K562 (cell line): ENCODE data around the gene PKHD1. TPM values are rescaled to one million over a fixed set of nuclear protein-coding genes. Genes with fewer than 3 reads are reported as not detected.

Experiments used
- CXXC5 ChIP-seq: fragments of 250-450 bp; sonication (Bioruptor Pico); IDR thresholded peaks from 2 replicates; pipeline ENCODE4 v1.8.0; 2022; ENCODE audit warnings: inconsistent platforms, mild to moderate bottlenecking, moderate library complexity
- DEAF1 ChIP-seq: fragments of 450-650 bp; formaldehyde crosslinking; IDR thresholded peaks from 2 replicates; pipeline ENCODE4 v1.4.0; 2020; ENCODE audit warnings: mild to moderate bottlenecking, moderate library complexity
- EP300 ChIP-seq: IDR thresholded peaks from 2 replicates; pipeline ENCODE4 v1.6.1; 2012; ENCODE audit warnings: low read length, improper control_type of control experiment
- ETV5 ChIP-seq: sonication (generic); formaldehyde crosslinking; IDR thresholded peaks from 2 replicates; pipeline ENCODE4 v1.4.0; 2020; ENCODE audit warnings: low read depth, mild to moderate bottlenecking, missing genetic modification reagents
- GATA2 ChIP-seq: sonication (generic); formaldehyde crosslinking; IDR thresholded peaks from 2 replicates; pipeline ENCODE4 v1.4.0; 2020; ENCODE audit warnings: mild to moderate bottlenecking, missing genetic modification reagents
- HNRNPUL1 ChIP-seq: fragments of 200-400 bp; formaldehyde crosslinking; IDR thresholded peaks from 2 replicates; pipeline ENCODE4 v1.6.1; 2017; ENCODE audit warnings: low read length
- JUNB ChIP-seq: fragments of 450-650 bp; formaldehyde crosslinking; conservative IDR thresholded peaks from 2 replicates; pipeline ENCODE4 v1.4.0; 2020; ENCODE audit warnings: mild to moderate bottlenecking
- PRPF4 ChIP-seq: fragments of 200-400 bp; formaldehyde crosslinking; IDR thresholded peaks from one replicate; pipeline ENCODE4 v1.6.1; 2017; ENCODE audit warnings: low read length, low read depth, mild to moderate bottlenecking; ENCODE audit not compliant: insufficient read depth, poor library complexity, severe bottlenecking
- RUNX1 ChIP-seq: sonication (generic); IDR thresholded peaks from 2 replicates; pipeline ENCODE4 v1.6.1; 2016; ENCODE audit warnings: antibody characterized with exemption, low read depth
- SOX6 ChIP-seq: fragments of 450-650 bp; IDR thresholded peaks from 2 replicates; pipeline ENCODE4 v1.6.1; 2014; ENCODE audit warnings: mild to moderate bottlenecking
- TCF15 ChIP-seq: fragments of 250-450 bp; sonication (Bioruptor Pico); IDR thresholded peaks from 2 replicates; pipeline ENCODE4 v1.8.0; 2022; ENCODE audit warnings: moderate library complexity, mild to moderate bottlenecking, inconsistent platforms
- ZBTB8A ChIP-seq: fragments of 450-650 bp; IDR thresholded peaks from 2 replicates; pipeline ENCODE4 v1.6.1; 2018; ENCODE audit warnings: mild to moderate bottlenecking, moderate library complexity; ENCODE audit not compliant: partially characterized antibody
- ZNF347 ChIP-seq: fragments of 450-650 bp; formaldehyde crosslinking; IDR thresholded peaks from 2 replicates; pipeline ENCODE4 v1.4.0; 2020; ENCODE audit warnings: low read depth, mild to moderate bottlenecking, moderate library complexity
- ZNF583 ChIP-seq: fragments of 250-450 bp; sonication (Bioruptor Pico); IDR thresholded peaks from 2 replicates; pipeline ENCODE4 v1.4.0; 2020
- ZNF75A ChIP-seq: fragments of 450-650 bp; formaldehyde crosslinking; IDR thresholded peaks from 2 replicates; pipeline ENCODE4 v1.4.0; 2020; ENCODE audit warnings: mild to moderate bottlenecking
- polyA plus RNA-seq, 8 experiments: library from polyadenylated mRNA; depleted of rRNA in 4 of 8; stranded (reverse) in 5 of 8; unstranded in 3 of 8; fragments of >200 nt; fragmentation: Nextera tagmentation in 2 of 8; fragmentation: Illumina TruSeq in 1 of 8; extraction: Ambion mirVana in 2 of 8; extraction: Trizol in 1 of 8; gene quantifications; 2 replicates each; pipeline versions ENCODE4 v1.2.1 to v1.2.3, GENCODE V29; 2011 to 2014; ENCODE audit warnings: inconsistent platforms in 1 of 8, missing spikeins in 1 of 8
- total RNA-seq, 7 experiments: library from RNA; depleted of rRNA in 6 of 7; stranded (reverse); fragments of >200 nt in 6 of 7; fragmentation: Illumina TruSeq in 2 of 7; extraction: Trizol in 2 of 7; gene quantifications; 2 replicates each; pipeline versions ENCODE4 v1.2.1 to v1.2.3, GENCODE V29; 2011 to 2021; ENCODE audit warnings: low replicate concordance in 1 of 7

Gene PKHD1
- total and polyA plus RNA-seq, 9 of the 15 experiments (the other 6 are each of a cell fraction or from before 2014, with no cell fraction given) = 0.01 to 0.04 (median 0.01) TPM; not detected in 6

GRCh38 chr6:52117352-52117751 lies 29.9 kb upstream of the PKHD1 start (continued):
- TF ChIP-seq ZNF75A (CRISPR knock-in tag) (no peak), DEAF1 (no peak), GATA2 (CRISPR knock-in tag) (no peak), ZNF583 (CRISPR knock-in tag) (no peak), TCF15 (CRISPR knock-in tag) (no peak), ZNF347 (CRISPR knock-in tag) (no peak), RUNX1 (no peak), SOX6 (no peak), ETV5 (CRISPR knock-in tag) (no peak), ZBTB8A (no peak), PRPF4 (no peak), JUNB (no peak), EP300 (no peak), CXXC5 (CRISPR knock-in tag) (no peak), HNRNPUL1 (no peak)
